CD4-positive, alpha-beta memory T cell (primary cell): Measurements from ENCODE around the gene DACT2. TPM values are rescaled to one million over a fixed set of nuclear protein-coding genes. Genes with fewer than 3 reads are reported as not detected.
"Not testable (repeated sequence)": the region's sequence is repeated elsewhere in the genome, so short reads cannot be mapped to it uniquely, and the experiment has no call there.

Source experiments
- CTCF ChIA-PET: fragments of 350-600 bp; sonication (Branson Sonifier 250); formaldehyde crosslinking; loops from one replicate; lab custom pipeline; 2021; ENCODE audit warnings: inconsistent platforms; ENCODE audit not compliant: partially characterized antibody; lab: Charles Lee
- POLR2A ChIA-PET: fragments of 350-600 bp; sonication (Branson Sonifier 250); formaldehyde crosslinking; loops from one replicate; lab custom pipeline; 2021; ENCODE audit not compliant: partially characterized antibody; lab: Charles Lee
- DNase-seq, 5 donors: peaks; one replicate each; pipeline versions ENCODE4 v3.0.0 to v3.0.0-alpha.2; 2020 to 2022; ENCODE audit warnings: mixed read lengths in 1 of 5
- H3K27ac ChIP-seq: one replicate; pipeline ENCODE4 v1.7.0; 2013; ENCODE audit warnings: low read depth, low read length
- H3K27me3 ChIP-seq: 2 replicates; pipeline ENCODE4 v1.7.0; 2013; ENCODE audit warnings: mild to moderate bottlenecking, low read length, moderate library complexity; ENCODE audit not compliant: insufficient read depth
- H3K36me3 ChIP-seq: 2 replicates; pipeline ENCODE4 v1.7.0; 2013; ENCODE audit warnings: mild to moderate bottlenecking, low read length, moderate library complexity; ENCODE audit not compliant: insufficient read depth
- H3K4me1 ChIP-seq: 2 replicates; pipeline ENCODE4 v1.7.0; 2013; ENCODE audit warnings: mild to moderate bottlenecking, low read length, moderate library complexity; ENCODE audit not compliant: insufficient read depth
- H3K4me3 ChIP-seq, 2 donors: one replicate each; pipeline ENCODE4 v1.7.0; 2013; ENCODE audit warnings: low read length in 2 of 2, mild to moderate bottlenecking in 1 of 2
- H3K9me3 ChIP-seq, 2 donors: one replicate each; pipeline ENCODE4 v1.7.0; 2013; ENCODE audit warnings: low read length in 2 of 2, control low read depth in 1 of 2; ENCODE audit not compliant: control insufficient read depth in 1 of 2
- H3K27ac Mint-ChIP-seq, 7 donors: one replicate each; pipeline ENCODE4 v1.8.0; 2020 to 2021; ENCODE audit warnings: mixed read lengths in 7 of 7, mild to moderate bottlenecking in 6 of 7, inconsistent platforms in 3 of 7, moderate library complexity in 3 of 7
- H3K27me3 Mint-ChIP-seq, 2 donors: one replicate each; pipeline ENCODE4 v1.8.0; 2020 to 2021; ENCODE audit warnings: mixed read lengths in 2 of 2
- H3K36me3 Mint-ChIP-seq, 2 donors: one replicate each; pipeline ENCODE4 v1.8.0; 2020 to 2021; ENCODE audit warnings: mixed read lengths in 2 of 2, inconsistent platforms in 1 of 2, mild to moderate bottlenecking in 1 of 2
- H3K4me1 Mint-ChIP-seq, 4 donors: one replicate each; pipeline ENCODE4 v1.8.0; 2020 to 2021; ENCODE audit warnings: mixed read lengths in 4 of 4, mild to moderate bottlenecking in 1 of 4
- H3K4me3 Mint-ChIP-seq, 8 donors: one replicate each; pipeline ENCODE4 v1.8.0; 2020 to 2021; ENCODE audit warnings: mixed read lengths in 8 of 8, mild to moderate bottlenecking in 7 of 8, moderate library complexity in 6 of 8, inconsistent platforms in 3 of 8
- H3K9me3 Mint-ChIP-seq, 8 donors: one replicate each; pipeline ENCODE4 v1.8.0; 2020 to 2021; ENCODE audit warnings: mixed read lengths in 8 of 8, mild to moderate bottlenecking in 5 of 8, inconsistent platforms in 3 of 8, moderate library complexity in 1 of 8
- intact Hi-C: fragments of 100-400 bp; cut with micrococcal nuclease; formaldehyde crosslinking; loops from one replicate; pipeline ENCODE4 v1.15.1; 2023
- polyA plus RNA-seq, 2 donors: library from polyadenylated mRNA; unstranded; fragments of 300-500 nt; fragmentation: Illumina TruSeq; gene quantifications; one replicate each; pipeline ENCODE4 v1.2.3, GENCODE V29; 2021
- total RNA-seq, 2 experiments: library from RNA; stranded (reverse); gene quantifications; one replicate each; pipeline ENCODE4 v1.2.3, GENCODE V29; 2021

The DACT2 gene
- total and polyA plus RNA-seq, 4 experiments from 2014 or later = not detected

- POLR2A ChIA-PET, H3K9me3 ChIP-seq, DNase-seq, H3K27ac ChIP-seq, H3K4me1 Mint-ChIP-seq, H3K4me1 ChIP-seq, intact Hi-C loops, H3K27me3 ChIP-seq, H3K36me3 ChIP-seq, H3K9me3 Mint-ChIP-seq, H3K4me3 Mint-ChIP-seq, CTCF ChIA-PET, H3K4me3 ChIP-seq, H3K36me3 Mint-ChIP-seq: not testable (repeated sequence)
- Mint-ChIP-seq H3K27ac (peak overlapping the region in 1 of 7 donors; percentile 6), H3K27me3 (peaks cover 0 to 11% of the 10 kb centered on the region in 2 donors)
Observed at GRCh38 chr6:168312125-168312507, 7.5 kb downstream of the DACT2 start.

GRCh38 chr6:168311410-168312124, 8.0 kb downstream of the DACT2 start:
- Mint-ChIP-seq H3K36me3 (no peaks in the 10 kb centered on the region), H3K9me3 (peaks cover 0 to 2% (median 0%) of the 10 kb centered on the region in 8 donors), H3K27me3 (peaks cover 3 to 11% of the 10 kb centered on the region in 2 donors), H3K4me1 (no peaks in the 10 kb centered on the region), H3K4me3 (no peak overlapping the region), H3K27ac (no peak overlapping the region)
- Histone ChIP-seq H3K36me3 (no peaks in the 10 kb centered on the region), H3K27ac (no peak overlapping the region), H3K9me3 (no peaks in the 10 kb centered on the region), H3K4me3 (no peak overlapping the region), H3K27me3 (no peaks in the 10 kb centered on the region), H3K4me1 (no peaks in the 10 kb centered on the region)
- ChIA-PET CTCF (no interaction called here), POLR2A (no interaction called here)
- intact Hi-C loops = no loop called here
- DNase-seq = no peak

- no peak overlapping the region for H3K27ac Mint-ChIP-seq
- POLR2A ChIA-PET = no interaction called here
- H3K27me3 Mint-ChIP-seq = peaks cover 4 to 11% of the 10 kb centered on the region in 2 donors
- no peak overlapping the region for H3K4me3 Mint-ChIP-seq
- intact Hi-C loops = no loop called here
- Histone ChIP-seq H3K27me3 (no peaks in the 10 kb centered on the region), H3K27ac (no peak overlapping the region), H3K9me3 (no peaks in the 10 kb centered on the region), H3K36me3 (no peaks in the 10 kb centered on the region), H3K4me3 (no peak overlapping the region), H3K4me1 (no peaks in the 10 kb centered on the region)
- DNase-seq = no peak
- CTCF ChIA-PET = no interaction called here
- H3K36me3 Mint-ChIP-seq = no peaks in the 10 kb centered on the region
- peaks cover 0 to 2% (median 0%) of the 10 kb centered on the region in 8 donors for H3K9me3 Mint-ChIP-seq
- H3K4me1 Mint-ChIP-seq = no peaks in the 10 kb centered on the region
Observed at GRCh38 chr6:168310945-168311344, 8.6 kb downstream of the DACT2 start.

GRCh38 chr6:168310403-168310802, 9.2 kb downstream of the DACT2 start:
- H3K27me3 Mint-ChIP-seq = peaks cover 4 to 7% of the 10 kb centered on the region in 2 donors
- POLR2A ChIA-PET = no interaction called here
- no peak overlapping the region for H3K4me3 ChIP-seq
- peaks cover 0 to 2% (median 0%) of the 10 kb centered on the region in 8 donors for H3K9me3 Mint-ChIP-seq
- H3K36me3 Mint-ChIP-seq = no peaks in the 10 kb centered on the region
- CTCF ChIA-PET = no interaction called here
- H3K9me3 ChIP-seq = no peaks in the 10 kb centered on the region
- no peak overlapping the region for H3K27ac Mint-ChIP-seq
- intact Hi-C loops = no loop called here
- no peaks in the 10 kb centered on the region for H3K27me3 ChIP-seq
- no peaks in the 10 kb centered on the region for H3K4me1 ChIP-seq
- H3K4me3 Mint-ChIP-seq = no peak overlapping the region
- no peak overlapping the region for H3K27ac ChIP-seq
- DNase-seq = no peak
- no peaks in the 10 kb centered on the region for H3K36me3 ChIP-seq
- no peaks in the 10 kb centered on the region for H3K4me1 Mint-ChIP-seq

GRCh38 chr6:168309997-168310396, 9.6 kb downstream of the DACT2 start:
- DNase-seq = no peak
- Mint-ChIP-seq H3K9me3 (peaks cover 0 to 2% (median 0%) of the 10 kb centered on the region in 8 donors), H3K4me1 (no peaks in the 10 kb centered on the region), H3K4me3 (no peak overlapping the region), H3K27ac (no peak overlapping the region), H3K36me3 (no peaks in the 10 kb centered on the region), H3K27me3 (peaks cover 4 to 6% of the 10 kb centered on the region in 2 donors)
- ChIA-PET POLR2A (no interaction called here), CTCF (no interaction called here)
- H3K27ac ChIP-seq = no peak overlapping the region
- no peaks in the 10 kb centered on the region for H3K9me3 ChIP-seq
- intact Hi-C loops = no loop called here
- no peaks in the 10 kb centered on the region for H3K27me3 ChIP-seq
- no peaks in the 10 kb centered on the region for H3K36me3 ChIP-seq
- H3K4me1 ChIP-seq = no peaks in the 10 kb centered on the region
- H3K4me3 ChIP-seq = no peak overlapping the region

- H3K4me3 Mint-ChIP-seq = no peak overlapping the region
Observed at GRCh38 chr6:168309183-168309582, 10.4 kb downstream of the DACT2 start.

GRCh38 chr6:168308390-168309144, 11.0 kb downstream of the DACT2 start:
- Mint-ChIP-seq H3K9me3 (peaks cover 0 to 2% (median 0%) of the 10 kb centered on the region in 8 donors), H3K27ac (no peak overlapping the region), H3K4me3 (no peak overlapping the region), H3K36me3 (no peaks in the 10 kb centered on the region), H3K4me1 (no peaks in the 10 kb centered on the region), H3K27me3 (peaks cover 3 to 4% of the 10 kb centered on the region in 2 donors)
- intact Hi-C loops = no loop called here
- ChIA-PET CTCF (no interaction called here), POLR2A (no interaction called here)
- no peaks in the 10 kb centered on the region for H3K27me3 ChIP-seq
- DNase-seq = no peak
- H3K9me3 ChIP-seq = no peaks in the 10 kb centered on the region
- H3K4me1 ChIP-seq = no peaks in the 10 kb centered on the region
- no peaks in the 10 kb centered on the region for H3K36me3 ChIP-seq
- no peak overlapping the region for H3K27ac ChIP-seq
- no peak overlapping the region for H3K4me3 ChIP-seq

More at GRCh38 chr6:168309183-168309582, 10.4 kb downstream of the DACT2 start:
- Mint-ChIP-seq H3K36me3 (no peaks in the 10 kb centered on the region), H3K27me3 (peaks cover 4 to 6% of the 10 kb centered on the region in 2 donors), H3K9me3 (peaks cover 0 to 2% (median 0%) of the 10 kb centered on the region in 8 donors), H3K4me1 (no peaks in the 10 kb centered on the region), H3K27ac (no peak overlapping the region)
- Histone ChIP-seq H3K9me3 (no peaks in the 10 kb centered on the region), H3K27ac (no peak overlapping the region), H3K36me3 (no peaks in the 10 kb centered on the region), H3K4me1 (no peaks in the 10 kb centered on the region), H3K4me3 (no peak overlapping the region), H3K27me3 (no peaks in the 10 kb centered on the region)
- DNase-seq = no peak
- POLR2A ChIA-PET = no interaction called here
- intact Hi-C loops = no loop called here
- CTCF ChIA-PET = no interaction called here
